GM19238 (cell line): Measurements from ENCODE around the gene KRTAP10-9.
"Not testable (repeated sequence)": the region's sequence is repeated elsewhere in the genome, so short reads cannot be mapped to it uniquely, and the experiment has no call there.

Experiments
- DNase-seq: peaks from one replicate; pipeline ENCODE4 v3.0.0; 2011; ENCODE audit warnings: low spot score; ENCODE audit not compliant: insufficient read length

KRTAP10-9 gene

DNA sequence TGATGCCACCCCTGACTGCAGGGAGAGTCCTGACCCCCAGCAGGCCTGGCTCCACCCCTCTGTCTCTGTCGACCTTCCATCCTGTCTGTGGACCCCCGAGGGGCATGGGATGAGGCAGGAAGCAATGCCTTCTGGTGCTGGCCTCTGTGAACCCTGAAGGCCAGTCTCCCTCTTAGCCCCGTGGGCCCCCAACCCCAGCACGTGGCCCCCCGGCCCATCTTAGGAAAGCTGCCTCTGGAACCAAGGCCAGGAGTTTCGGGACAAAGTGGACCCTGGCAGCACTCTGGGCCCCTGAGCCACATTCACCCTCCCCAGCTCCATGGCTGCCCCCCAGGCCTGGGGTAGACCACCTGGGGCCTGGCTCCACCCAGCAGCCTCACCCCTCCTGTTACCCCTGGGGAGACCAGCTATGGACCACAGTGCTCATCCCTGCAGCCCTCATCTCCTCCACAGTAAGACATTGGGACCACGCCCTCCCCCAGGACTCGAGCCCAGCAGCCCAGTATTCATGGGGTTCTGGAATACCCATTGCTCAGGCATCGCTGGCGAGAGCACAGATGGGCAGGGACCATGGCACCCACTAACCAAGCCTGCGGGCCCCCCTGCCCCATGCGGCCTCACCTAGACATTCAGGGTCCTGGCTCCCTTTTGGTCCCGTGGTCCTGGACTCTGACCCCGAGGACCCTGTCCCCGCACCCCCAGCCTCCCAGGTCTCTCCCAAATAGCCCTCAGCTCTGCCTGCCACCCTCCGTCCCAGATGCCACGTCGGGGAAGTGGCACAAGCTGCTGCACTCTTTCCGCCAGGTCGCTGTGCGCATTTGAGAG is 11.8 kb downstream of the KRTAP10-9 start:
- not testable (repeated sequence) for DNase-seq

DNA sequence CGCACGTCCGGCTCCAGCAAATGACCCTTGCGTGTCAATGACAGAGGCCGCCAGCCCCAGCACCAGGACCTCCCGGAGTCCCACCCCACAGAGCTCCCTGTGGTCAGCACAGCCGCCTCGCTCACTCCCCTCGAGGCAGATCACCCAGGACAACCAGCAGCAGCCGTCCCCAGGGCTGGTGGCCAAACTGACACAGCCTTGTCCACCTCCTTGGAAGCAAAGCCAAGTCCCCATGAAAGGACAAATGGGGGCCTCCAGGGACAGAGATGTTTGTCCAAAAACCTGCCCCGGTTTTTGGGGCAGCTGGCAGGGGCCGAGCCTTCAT is 12.4 kb downstream of the KRTAP10-9 start:
- DNase-seq = no peak

DNA sequence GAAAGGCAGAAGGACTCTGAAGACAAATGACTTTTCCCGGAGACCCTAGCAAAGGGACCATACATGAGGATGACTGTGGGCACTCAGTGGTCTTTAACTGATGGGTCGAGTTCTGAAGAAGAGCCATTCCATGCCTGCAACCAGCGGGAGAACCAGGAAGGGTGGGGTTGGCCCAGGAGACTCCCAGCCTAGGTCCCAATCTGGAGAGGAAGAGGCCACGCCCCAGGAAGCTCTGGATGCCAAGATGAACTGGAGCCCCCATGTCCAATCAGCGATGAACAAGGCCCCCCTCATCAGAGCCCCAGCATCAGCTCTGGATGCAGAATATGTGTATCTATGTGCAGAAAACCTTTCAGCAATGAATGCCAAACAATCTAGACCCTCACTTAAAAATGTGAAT is 13.9 kb downstream of the KRTAP10-9 start:
- DNase-seq = no peak

DNA sequence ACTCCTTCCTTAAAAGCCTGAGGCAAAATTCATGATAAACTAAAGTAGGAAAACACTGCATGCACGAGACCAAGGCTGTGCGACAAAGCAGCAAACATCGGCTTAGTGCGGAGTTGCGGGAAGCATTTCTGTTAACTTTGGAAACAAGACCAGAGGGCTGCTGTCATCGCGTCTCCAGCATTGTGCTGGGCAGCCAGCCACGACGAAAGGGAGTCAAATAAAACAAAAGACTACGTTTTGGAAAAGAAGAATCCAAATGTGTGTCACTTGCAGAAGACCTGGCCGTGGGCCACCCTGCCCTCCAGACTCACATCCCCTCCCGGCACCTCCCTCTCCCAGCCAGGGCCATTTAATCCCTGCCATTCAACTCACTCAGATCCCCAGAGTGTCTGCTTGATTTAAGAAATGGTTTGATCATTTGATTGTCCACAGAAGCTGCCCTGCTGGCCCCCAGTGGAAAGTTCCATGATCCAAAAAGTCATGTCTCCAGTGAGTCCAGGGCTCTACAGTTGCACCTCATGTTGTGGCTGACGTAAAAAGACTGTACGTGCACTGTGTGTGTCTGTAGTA is 16.9 kb downstream of the KRTAP10-9 start:
- DNase-seq = no peak

DNA sequence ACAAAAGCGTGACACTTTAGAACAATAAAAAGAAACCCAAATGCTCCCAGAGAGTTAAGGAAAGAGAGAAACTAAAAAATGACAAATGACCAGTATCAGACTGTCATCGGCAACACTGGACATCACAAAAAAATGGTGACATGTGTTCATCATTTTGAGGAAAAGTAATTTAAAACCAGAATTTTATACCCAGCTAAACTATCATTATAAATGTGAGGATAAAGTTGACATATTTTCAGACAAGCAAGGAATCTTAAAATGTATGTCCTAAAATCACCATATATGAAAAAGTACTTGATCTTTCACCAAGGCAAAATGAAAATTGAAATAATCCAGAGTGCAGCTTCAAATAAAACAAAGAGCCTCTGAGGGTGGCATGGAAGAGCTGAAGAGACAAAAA is 18.0 kb downstream of the KRTAP10-9 start:
- no peak for DNase-seq

DNA sequence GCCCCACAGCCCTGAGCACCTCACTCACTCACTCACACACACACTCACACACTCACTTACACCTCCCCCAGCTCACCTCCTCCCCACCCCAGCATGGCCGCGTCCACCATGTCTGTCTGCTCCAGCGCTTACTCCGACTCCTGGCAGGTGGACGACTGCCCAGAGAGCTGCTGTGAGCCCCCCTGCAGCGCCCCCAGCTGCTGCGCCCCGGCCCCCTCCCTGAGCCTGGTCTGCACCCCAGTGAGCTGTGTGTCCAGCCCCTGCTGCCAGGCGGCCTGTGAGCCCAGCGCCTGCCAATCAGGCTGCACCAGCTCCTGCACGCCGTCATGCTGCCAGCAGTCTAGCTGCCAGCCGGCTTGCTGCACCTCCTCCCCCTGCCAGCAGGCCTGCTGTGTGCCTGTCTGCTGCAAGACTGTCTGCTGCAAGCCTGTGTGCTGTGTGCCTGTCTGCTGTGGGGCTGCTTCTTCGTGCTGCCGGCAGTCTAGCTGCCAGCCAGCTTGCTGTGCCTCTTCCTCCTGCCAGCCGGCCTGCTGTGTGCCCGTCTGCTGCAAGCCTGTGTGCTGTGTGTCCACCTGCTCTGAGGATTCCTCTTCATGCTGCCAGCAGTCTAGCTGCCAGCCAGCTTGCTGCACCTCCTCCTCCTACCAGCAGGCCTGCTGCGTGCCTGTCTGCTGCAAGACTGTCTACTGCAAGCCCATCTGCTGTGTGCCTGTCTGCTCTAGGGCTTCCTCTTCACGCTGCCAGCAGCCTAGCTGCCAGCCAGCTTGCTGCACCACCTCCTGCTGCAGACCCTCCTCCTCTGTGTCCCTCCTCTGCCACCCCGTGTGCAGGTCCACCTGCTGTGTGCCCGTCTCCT is 19.7 kb downstream of the KRTAP10-9 start, which contains the start of gene KRTAP10-11:
KRTAP10-11 (plus strand) TSS at position 49 of the 856 bp plus-strand sequence; CDS start at position 94, 45 bp downstream.
- not testable (repeated sequence) for DNase-seq

DNA sequence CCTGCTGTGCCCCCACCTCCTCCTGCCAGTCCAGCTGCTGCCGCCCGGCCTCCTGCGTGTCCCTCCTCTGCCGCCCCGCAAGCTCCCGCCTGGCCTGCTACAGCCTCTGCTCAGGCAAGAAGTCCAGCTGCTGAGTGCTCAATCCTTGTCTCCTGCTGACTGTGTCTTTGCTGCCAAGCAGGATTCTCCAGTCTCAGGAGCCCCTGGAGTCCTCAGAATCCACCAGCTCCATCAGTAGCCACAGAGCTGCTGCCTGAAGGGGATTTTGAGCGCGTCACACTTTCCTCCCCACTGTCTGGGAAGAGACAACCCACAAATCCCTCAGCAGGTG is 20.3 kb downstream of the KRTAP10-9 start:
- no peak for DNase-seq

DNA sequence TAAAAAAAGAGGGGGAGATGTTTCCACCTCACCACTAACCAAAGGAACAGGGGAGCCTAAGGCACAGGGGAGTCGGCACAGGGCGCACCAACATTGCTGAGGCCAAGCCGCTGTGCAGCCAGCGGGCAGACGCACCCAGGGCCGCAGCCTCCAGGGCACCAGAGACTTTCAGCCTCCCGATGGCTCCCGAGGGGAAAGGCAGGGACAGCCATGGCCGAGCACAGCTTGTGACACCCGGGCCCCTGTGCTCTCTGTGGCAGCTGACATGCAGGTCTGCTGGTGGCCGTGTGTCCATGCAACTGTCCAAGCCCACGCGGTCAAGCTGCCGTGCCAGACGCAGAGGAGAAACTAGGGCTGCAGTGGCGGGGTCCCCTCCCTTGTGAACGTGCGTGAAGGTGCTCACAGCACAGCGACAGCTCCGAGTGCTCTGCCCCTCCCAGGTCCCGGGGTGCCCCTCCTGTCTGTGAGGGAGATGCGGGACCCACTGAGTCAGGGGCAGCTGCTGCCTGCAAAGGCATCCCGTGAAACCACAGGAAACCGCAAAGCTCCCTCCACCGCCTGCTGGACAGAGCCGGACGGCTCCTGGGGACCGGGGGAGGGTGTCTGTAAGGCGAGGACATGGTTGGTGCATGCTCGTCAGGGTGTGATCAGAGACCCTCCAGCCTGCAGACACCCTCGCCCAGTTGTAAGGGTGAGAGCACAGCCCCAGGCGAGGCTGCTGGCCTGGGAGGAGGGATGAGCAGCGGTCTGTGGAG is 21.8 kb downstream of the KRTAP10-9 start:
- no peak for DNase-seq

DNA sequence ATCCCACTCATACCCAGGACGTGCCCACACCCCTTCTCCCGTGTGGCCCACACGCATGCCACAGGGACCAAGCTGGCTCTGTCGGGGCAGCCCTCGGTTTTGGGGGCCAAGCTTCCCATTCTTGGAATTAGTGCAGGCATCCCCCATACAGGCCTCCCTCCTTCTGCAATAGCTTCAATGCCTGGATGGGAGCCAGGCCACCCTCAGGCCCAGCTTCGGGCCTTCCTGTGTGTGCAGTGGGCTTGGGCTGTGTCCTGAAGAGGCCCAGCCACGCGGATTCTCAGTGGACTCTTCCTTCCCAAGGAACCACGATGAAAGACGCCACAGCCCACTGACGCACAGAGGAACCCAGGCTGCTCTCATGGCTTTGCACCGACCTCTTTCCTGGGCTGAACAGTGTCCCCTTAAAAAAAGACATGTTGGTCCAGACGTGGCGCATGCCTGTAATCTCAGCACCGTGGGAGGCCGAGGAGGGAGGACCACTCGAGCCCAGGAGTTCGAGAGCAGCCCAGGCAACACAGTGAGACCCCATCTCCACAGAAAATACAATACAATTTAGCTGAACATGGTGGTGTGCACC is 22.7 kb downstream of the KRTAP10-9 start:
- no peak for DNase-seq

DNA sequence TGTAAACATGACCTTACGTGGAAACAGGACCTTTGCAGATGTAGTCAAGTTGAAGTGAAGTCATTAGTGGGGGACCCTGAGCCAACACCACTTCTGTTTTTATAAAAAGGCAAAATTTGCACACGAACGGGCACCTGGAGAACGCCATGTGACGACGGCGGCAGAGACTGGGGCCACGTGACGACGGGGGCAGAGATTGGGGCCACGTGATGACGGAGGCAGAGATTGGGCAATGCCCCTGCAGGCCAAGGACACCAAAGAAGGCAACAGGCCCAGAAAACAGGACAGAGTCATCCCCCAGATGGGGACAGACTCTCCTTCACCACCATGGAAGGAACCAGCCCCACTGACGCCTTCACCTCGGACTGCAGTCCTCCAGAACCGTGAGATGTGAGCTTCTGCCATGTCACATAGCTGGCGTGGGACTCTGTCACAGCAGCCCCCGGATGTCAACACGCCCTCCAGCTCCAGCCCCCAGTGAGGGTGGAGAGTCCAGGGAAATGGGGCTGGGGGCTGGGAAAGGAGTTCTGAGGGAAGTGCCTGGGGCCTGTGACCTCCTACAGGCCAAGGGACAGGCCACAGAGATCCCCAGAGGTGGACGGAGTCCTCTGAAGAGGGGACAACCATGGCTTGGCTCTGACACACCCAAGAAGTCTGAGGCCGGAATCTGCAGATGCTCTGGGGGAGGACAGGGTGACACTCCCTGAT is 23.5 kb downstream of the KRTAP10-9 start:
- no peak for DNase-seq

DNA sequence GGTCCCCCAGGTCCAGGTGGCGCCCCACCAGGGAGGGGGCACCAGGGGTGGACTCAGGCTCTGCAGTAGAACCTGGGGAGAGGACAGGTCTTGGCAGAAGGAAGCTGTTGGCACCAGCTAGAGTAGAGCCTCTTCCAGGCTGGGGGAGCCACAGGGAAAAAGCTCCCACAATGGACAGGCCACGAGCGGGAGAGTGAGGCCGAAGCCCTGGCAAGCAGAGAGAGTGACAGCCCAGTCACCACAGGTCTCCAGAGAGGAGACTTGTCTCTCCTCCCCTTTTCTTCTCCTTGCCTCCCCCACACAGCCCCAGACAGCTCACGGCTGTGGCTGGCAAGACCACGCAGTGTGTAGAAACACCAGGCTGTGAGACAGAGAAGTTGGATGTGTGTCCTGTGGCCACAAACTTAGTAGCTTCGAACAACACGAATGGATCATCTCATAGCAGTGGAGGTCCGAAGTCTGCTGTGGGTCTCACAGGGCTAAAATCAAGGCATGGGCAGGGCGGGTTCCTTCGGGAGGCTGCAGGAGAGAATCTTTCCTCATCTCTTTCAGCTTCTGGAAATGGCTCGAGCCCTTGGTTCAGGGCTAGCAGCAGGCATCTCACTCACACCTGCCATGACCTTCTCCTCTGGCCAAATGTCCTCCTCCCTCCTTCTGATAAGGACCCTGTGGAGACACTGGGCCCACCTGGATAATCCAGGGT is 24.2 kb downstream of the KRTAP10-9 start:
- DNase-seq = no peak

DNA sequence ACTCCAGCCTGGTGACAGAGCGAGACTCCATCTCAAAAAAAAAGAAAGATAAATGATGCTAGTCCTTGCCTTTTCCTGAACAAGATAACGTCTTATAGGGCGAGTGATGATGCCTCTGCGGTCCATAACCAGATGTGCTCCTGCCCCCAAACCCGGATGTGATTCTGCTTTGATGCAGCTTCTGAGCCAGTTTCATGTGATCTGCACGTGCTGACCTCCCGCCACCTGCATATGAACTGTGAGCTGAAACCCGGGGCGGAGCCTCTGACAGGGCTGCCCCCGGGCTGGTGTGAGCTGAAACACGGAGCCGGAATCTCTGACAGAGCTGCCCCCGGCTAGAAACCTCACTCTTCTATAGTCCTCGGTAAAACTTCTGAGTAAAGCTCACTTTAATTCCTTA is 26.2 kb downstream of the KRTAP10-9 start:
- no peak for DNase-seq

DNA sequence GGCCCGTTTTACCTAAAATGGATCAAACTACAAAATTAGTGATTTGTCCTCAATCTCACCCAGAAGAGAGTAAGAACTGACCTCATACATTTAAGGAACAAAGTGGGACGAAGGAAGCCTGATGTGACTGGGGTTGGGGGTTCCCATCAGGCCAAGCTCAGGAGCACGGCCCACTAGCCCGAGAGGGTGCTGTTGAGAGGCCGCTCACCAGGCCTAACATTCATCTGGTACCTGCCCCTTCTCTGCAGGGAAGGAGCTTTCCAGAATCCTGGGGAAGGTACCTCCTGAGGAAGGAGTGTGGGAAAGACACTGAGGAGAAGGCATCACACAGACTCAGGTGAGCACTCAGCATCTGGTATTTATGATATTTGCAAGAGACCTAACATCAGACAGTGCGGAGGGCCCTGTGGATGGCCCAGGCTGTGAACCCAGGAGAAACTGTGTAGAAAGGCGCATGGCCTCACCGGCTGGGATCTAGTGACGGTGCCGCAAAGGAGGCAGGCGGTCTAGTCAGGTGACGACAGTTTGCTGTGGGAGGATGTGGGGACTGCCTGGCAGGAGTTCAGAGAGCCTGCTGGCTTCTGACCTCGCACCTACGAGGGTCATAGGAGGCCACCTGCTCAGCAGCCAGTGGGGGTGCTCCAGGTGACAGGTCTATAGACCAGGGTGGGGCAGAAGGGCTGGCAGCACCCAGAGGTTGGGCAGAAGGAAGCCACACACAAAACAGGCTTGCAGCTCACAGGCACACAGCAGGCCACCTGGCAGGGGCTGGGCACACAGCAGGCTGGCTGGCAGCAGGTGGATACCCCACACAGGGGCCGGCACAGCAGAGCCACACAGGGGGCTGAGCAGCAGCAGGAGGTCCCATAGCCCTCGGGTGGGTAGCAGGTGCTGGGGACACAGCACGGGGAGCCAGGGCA is 27.0 kb downstream of the KRTAP10-9 start:
- no peak for DNase-seq

DNA sequence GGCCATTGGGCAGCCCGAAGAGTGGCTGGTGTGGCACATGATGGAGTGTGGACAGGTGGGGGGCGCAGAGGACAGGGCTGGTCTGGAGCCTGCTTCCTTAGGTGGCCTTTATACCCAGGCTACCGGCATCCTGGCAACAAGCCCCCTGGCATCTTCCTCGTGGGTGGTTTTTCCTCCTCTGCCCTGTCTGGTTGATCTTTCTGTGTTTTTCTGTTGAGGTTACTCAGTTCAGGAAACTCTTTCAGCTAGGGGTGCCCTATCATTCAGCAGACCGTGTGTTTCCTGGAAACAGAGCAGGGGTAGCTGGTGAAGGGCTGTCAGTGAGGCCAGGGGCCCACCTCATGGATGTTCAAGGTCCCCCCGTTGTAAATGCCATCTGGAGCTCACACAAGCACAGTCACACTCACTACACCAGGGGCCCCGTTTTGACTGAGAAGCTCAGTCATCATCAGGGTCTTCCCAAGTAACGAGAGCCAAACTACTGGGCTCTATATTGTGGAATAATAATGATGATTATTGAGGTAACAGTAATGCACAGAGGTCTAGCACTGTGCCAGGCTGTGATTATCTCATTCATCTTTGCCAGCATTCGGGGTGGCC is 27.8 kb downstream of the KRTAP10-9 start, which contains the start of gene KRTAP12-4:
KRTAP12-4 (minus strand) TSS at position 84 of the 600 bp plus-strand sequence; CDS start at position 39, 45 bp downstream.
- no peak for DNase-seq

DNA sequence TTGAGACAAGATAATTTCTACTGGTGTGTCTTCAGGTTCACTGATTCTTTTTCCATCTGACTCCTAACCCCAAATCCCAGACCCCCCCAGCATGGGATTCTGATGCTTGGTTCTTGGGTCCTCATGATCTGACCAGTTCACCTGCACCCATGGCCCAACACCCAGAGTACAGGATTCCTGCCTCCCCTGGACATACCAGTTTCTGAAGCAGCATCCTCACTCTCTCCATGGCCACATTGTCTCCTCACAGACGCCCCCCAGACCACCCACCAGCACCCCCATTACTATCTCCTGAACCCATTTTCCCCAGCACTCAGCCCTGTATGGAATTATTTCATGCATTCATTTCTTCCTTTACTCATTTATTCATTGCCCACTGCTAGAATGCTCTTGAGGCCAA is 30.0 kb downstream of the KRTAP10-9 start:
- no peak for DNase-seq

DNA sequence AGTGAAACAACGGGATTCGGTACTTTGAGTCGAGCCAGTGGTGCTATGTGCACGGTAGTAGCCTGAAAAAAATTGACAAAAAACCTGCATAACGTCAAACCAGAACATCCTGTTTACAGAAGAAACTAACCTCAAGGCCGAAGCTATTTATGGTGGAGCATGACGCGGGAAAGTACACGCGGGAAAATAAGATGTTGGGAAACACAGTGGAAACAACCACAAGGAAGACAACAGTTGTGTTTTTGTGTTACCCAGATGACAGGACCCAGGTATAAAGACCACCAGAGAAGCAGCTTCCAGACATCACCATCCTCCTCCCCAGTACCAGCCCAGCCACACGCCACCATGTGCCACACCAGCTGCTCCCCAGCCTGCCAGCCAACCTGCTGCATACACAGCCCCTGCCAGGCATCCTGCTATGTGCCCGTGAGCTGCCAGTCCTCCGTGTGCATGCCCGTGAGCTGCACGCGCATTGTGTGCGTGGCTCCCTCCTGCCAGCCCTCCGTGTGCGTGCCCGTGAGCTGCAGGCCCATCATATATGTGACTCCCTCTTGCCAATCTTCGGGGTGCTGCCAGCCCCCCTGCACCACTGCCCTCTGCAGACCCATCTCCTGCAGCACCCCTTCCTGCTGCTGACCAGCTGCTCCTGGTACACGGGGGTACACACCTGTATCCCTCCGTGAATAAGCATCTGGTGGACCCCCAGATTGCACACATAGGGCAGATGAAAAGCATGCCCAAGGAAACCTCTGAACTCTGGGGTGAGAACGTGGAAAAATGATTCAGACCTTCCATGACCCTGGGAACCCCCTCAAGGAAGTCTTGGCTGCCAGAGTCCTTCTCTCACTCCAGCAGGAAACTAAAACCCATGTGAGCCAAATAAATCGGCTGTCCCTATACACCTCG is 31.0 kb downstream of the KRTAP10-9 start, which contains the start of gene KRTAP12-3:
KRTAP12-3 (plus strand) TSS at position 298 of the 906 bp plus-strand sequence; CDS start at position 346, 48 bp downstream.
- no peak for DNase-seq

DNA sequence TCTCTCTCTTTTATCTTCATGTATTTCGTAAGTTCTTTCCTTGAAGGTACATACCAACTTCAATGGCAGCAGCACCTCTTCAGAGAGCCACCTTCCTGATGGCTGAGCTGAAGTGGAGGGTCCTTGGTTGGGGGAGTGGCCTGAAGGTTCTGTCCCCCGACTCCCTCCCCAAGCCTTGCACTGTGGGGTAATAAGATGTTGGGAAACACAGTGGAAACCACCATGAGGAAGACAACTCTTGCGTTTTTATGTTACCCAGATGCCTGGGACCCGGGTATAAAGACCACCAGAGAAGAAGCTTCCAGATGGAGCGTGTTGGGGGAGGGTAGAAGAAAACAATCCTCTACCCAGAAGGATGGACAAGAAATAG is 31.6 kb downstream of the KRTAP10-9 start:
- DNase-seq = no peak
